IPS-18a (cell line): ENCODE measurements around the gene WWTR1.

Source experiments
- H3K27ac ChIP-seq: one replicate; pipeline ENCODE4 v1.5.1; 2013; ENCODE audit warnings: low read length
- H3K27me3 ChIP-seq: one replicate; pipeline ENCODE4 v1.6.1; 2013; ENCODE audit warnings: mild to moderate bottlenecking, low read length; ENCODE audit not compliant: control insufficient read depth, insufficient read depth
- H3K36me3 ChIP-seq: one replicate; pipeline ENCODE4 v1.6.1; 2013; ENCODE audit warnings: low read depth, low read length; ENCODE audit not compliant: control insufficient read depth
- H3K4me1 ChIP-seq: one replicate; pipeline ENCODE4 v1.6.1; 2013; ENCODE audit warnings: low read depth, low read length; ENCODE audit not compliant: control insufficient read depth
- H3K4me3 ChIP-seq: one replicate; pipeline ENCODE4 v1.5.1; 2013; ENCODE audit warnings: low read length
- H3K9ac ChIP-seq: one replicate; pipeline ENCODE4 v1.6.1; 2013; ENCODE audit warnings: mild to moderate bottlenecking, low read length, moderate library complexity
- H3K9me3 ChIP-seq: one replicate; pipeline ENCODE4 v1.6.1; 2013; ENCODE audit warnings: low read depth, low read length; ENCODE audit not compliant: control insufficient read depth

Gene WWTR1

DNA sequence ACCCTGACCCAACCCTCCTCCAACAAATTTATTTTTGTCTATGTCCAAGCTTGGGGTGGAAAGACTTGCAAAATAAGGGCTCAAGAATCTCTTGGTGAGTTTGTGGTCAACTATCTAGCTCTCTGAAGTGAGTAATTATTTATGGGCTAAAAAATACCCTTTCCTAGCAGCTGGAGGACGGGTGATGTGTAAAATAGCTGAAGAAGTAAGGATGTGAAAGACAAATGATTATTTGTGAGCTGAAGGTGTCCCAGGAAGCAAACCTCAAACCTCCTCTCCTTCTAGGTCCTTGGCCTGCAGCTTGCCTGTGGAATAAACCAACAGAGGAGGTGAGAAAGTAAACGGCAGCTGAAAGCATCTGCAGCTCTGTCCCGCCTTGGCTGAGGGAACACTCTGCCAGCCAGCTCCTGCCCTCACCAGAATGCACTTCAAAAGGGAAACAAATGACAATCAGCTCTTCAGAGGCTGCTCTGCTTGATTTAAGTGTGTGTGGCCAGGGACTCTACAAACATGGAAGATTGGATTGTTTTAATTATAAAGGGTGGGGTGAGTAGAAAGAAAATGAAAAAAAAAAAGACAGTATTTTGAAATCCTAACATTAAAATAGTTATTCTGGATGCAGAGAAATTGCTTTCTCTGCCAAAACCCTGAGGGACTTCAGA is 123.0 kb downstream of the WWTR1 start:
- Histone ChIP-seq H3K4me1 (peaks cover 20% of the 10 kb centered on the region), H3K27ac (no peak overlapping the region), H3K9ac (no peak overlapping the region), H3K36me3 (no peaks in the 10 kb centered on the region), H3K27me3 (no peaks in the 10 kb centered on the region), H3K4me3 (no peak overlapping the region), H3K9me3 (no peaks in the 10 kb centered on the region)

- Histone ChIP-seq H3K4me3 (no peak overlapping the region), H3K9ac (no peak overlapping the region), H3K36me3 (no peaks in the 10 kb centered on the region), H3K9me3 (no peaks in the 10 kb centered on the region), H3K27me3 (no peaks in the 10 kb centered on the region), H3K4me1 (peaks cover 20% of the 10 kb centered on the region), H3K27ac (no peak overlapping the region)
Observed at GRCh38 chr3:149534082-149534481, 123.7 kb downstream of the WWTR1 start.

- Histone ChIP-seq H3K9ac (no peak overlapping the region), H3K27me3 (no peaks in the 10 kb centered on the region), H3K36me3 (no peaks in the 10 kb centered on the region), H3K4me3 (no peak overlapping the region), H3K27ac (no peak overlapping the region), H3K9me3 (no peaks in the 10 kb centered on the region), H3K4me1 (peaks cover 23% of the 10 kb centered on the region)
Observed at GRCh38 chr3:149532489-149533180, 125.2 kb downstream of the WWTR1 start.

DNA sequence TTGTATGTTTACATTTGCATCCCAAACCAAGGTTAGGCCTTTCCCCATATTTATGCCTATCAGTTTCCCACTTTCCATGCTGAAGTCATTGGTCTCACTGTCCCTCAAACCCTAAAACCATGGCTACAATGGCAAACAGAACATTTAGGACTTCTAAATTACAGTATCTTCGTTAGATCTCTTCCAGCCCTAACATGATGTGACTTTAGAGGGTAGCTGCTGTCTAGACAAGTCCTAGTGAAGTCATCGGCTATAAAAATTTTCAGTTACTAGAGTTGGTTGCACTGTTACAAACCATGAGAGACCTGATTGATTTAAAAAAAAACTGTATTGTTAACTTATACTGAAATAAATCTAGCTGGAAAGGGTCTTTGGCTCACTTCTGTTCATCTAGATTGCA is 128.7 kb downstream of the WWTR1 start:
- Histone ChIP-seq H3K36me3 (peaks cover 5% of the 10 kb centered on the region), H3K27ac (no peak overlapping the region), H3K27me3 (no peaks in the 10 kb centered on the region), H3K4me1 (peaks cover 5% of the 10 kb centered on the region), H3K4me3 (no peak overlapping the region), H3K9me3 (no peaks in the 10 kb centered on the region), H3K9ac (no peak overlapping the region)

- Histone ChIP-seq H3K4me1 (peaks cover 5% of the 10 kb centered on the region), H3K9me3 (no peaks in the 10 kb centered on the region), H3K36me3 (peaks cover 5% of the 10 kb centered on the region), H3K27ac (no peak overlapping the region), H3K4me3 (no peak overlapping the region), H3K9ac (no peak overlapping the region), H3K27me3 (no peaks in the 10 kb centered on the region)
Observed at GRCh38 chr3:149528340-149528650, 129.5 kb downstream of the WWTR1 start.

DNA sequence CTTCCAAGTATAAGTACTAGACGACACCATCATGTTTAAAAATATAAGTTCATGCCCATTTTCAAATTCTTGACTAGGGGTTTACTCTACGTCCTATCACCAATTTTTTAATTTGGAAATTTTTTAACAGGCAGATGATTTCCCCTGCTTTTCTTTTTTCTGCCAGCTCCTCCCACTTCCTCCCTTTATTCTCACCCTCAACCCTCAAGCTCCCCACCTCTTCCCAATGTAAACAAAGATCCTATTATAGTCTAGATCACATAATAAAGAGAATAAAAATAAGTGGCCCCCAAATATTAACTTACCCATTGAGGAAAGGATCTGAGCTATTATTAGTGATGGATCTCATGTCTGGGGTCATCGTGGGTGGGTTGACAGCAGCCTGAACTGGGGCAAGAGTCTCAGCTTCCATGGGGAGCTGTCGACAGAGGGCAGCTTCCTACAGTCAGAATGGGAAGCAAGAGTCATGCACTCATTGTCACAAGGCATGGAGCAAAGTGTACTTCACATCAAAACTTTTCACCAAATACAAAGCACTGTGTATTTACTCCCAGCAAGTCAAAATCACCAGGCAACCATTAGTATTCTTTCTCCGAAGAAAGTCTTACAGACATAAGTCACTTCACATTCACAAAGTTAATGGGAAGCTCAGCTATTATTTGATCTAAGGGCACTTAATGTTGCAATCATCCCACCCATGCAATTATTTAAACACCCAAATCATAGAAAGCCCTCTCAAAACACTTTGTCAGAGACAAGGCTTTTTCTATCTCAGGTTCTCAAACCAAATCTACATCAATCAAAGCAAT is 130.1 kb downstream of the WWTR1 start:
- H3K9ac ChIP-seq = no peak overlapping the region
- H3K4me1 ChIP-seq = peaks cover 5% of the 10 kb centered on the region
- peaks cover 5% of the 10 kb centered on the region for H3K36me3 ChIP-seq
- H3K27ac ChIP-seq = no peak overlapping the region
- H3K27me3 ChIP-seq = no peaks in the 10 kb centered on the region
- no peaks in the 10 kb centered on the region for H3K9me3 ChIP-seq
- no peak overlapping the region for H3K4me3 ChIP-seq

- Histone ChIP-seq H3K9me3 (no peaks in the 10 kb centered on the region), H3K36me3 (peaks cover 9% of the 10 kb centered on the region), H3K4me3 (no peak overlapping the region), H3K9ac (no peak overlapping the region), H3K27me3 (no peaks in the 10 kb centered on the region), H3K4me1 (peaks cover 5% of the 10 kb centered on the region), H3K27ac (no peak overlapping the region)
Observed at GRCh38 chr3:149523512-149524299, 134.1 kb downstream of the WWTR1 start.

GRCh38 chr3:149519912-149520311 is 137.9 kb downstream of the WWTR1 start:
- Histone ChIP-seq H3K9me3 (no peaks in the 10 kb centered on the region), H3K4me1 (no peaks in the 10 kb centered on the region), H3K36me3 (peaks cover 5% of the 10 kb centered on the region), H3K27me3 (no peaks in the 10 kb centered on the region), H3K27ac (no peak overlapping the region), H3K9ac (no peak overlapping the region), H3K4me3 (no peak overlapping the region)

GRCh38 chr3:149516920-149517319 is 140.9 kb downstream of the WWTR1 start:
- no peaks in the 10 kb centered on the region for H3K27me3 ChIP-seq
- H3K27ac ChIP-seq = no peak overlapping the region
- no peaks in the 10 kb centered on the region for H3K4me1 ChIP-seq
- H3K4me3 ChIP-seq = no peak overlapping the region
- peaks cover 4% of the 10 kb centered on the region for H3K36me3 ChIP-seq
- H3K9ac ChIP-seq = no peak overlapping the region
- H3K9me3 ChIP-seq = no peaks in the 10 kb centered on the region

DNA sequence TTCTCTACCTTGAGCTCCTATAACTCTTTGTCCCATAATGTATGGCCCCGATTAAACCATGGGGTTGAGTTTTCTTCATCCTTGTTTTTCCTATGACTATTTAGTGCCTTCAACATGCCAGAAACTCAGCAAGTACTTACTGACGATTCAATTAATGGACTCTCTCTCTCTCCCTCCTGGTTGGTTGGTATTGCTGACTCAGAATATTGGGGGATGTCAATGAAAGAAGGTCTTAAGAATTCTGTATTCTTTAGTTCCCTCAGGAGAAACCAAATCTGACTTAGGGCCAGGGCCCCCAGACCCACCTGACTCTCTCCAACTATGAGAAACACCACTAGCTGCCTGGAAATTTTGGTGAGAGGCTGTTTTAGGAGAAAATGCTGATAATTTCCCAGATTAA is 142.6 kb downstream of the WWTR1 start:
- Histone ChIP-seq H3K9ac (no peak overlapping the region), H3K9me3 (no peaks in the 10 kb centered on the region), H3K27ac (no peak overlapping the region), H3K4me1 (no peaks in the 10 kb centered on the region), H3K27me3 (no peaks in the 10 kb centered on the region), H3K4me3 (no peak overlapping the region), H3K36me3 (no peaks in the 10 kb centered on the region)

DNA sequence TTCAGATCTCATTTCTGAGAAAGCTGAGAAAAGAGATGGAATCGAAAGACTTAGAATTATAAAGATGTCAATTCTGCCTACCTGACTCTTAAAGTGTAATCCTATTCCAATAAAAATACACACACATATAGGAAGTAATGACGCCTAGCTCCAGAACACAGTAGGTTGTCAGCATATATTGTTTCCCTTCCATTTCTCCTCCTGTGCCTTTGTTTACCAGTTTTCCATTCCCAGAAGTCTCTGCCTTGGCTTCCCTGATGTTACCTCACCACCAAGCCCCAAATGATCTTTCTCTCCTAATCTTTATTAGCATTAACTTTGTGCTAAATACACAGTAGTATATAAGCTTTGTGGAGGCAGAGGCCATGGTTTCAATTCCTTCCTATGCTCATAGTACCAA is 143.4 kb downstream of the WWTR1 start:
- no peak overlapping the region for H3K4me3 ChIP-seq
- no peaks in the 10 kb centered on the region for H3K4me1 ChIP-seq
- no peak overlapping the region for H3K9ac ChIP-seq
- H3K36me3 ChIP-seq = no peaks in the 10 kb centered on the region
- no peaks in the 10 kb centered on the region for H3K27me3 ChIP-seq
- H3K9me3 ChIP-seq = no peaks in the 10 kb centered on the region
- no peak overlapping the region for H3K27ac ChIP-seq
